Prostate gland (tissue), 2 donors: ENCODE data around the gene CACNG6. TPM values are rescaled to one million over a fixed set of nuclear protein-coding genes. Genes with fewer than 3 reads are reported as not detected.

Experiments
- DNase-seq: peaks from one replicate; pipeline ENCODE4 v3.0.0-alpha.2; 2019; ENCODE audit warnings: low spot score
- H3K27ac ChIP-seq, 2 donors: fragments of 200-600 bp; sonication (generic); 2 replicates each; pipeline ENCODE4 v1.5.1; 2017 to 2019
- H3K27me3 ChIP-seq: fragments of 200-600 bp; sonication (generic); replicated peaks from 2 replicates; pipeline ENCODE4 v1.5.1; 2019; ENCODE audit not compliant: insufficient read depth
- H3K36me3 ChIP-seq, 2 donors: fragments of 200-600 bp; sonication (generic); 1 replicate in 1 of 2; 2 replicates in 1 of 2; pipeline versions ENCODE4 v1.5.1 to v1.8.1; 2017 to 2019
- H3K4me1 ChIP-seq: fragments of 200-600 bp; sonication (generic); replicated peaks from 2 replicates; pipeline ENCODE4 v1.5.1; 2019
- H3K4me3 ChIP-seq, 2 donors: fragments of 200-600 bp; sonication (generic); 2 replicates each; pipeline ENCODE4 v1.5.1; 2017 to 2019
- H3K9me3 ChIP-seq: fragments of 200-600 bp; sonication (generic); 2 replicates; pipeline ENCODE4 v1.5.1; 2017
- POLR2A ChIP-seq: fragments of 450-650 bp; IDR thresholded peaks from one replicate; pipeline ENCODE4 v1.6.1; 2016; ENCODE audit warnings: antibody characterized with exemption, mild to moderate bottlenecking
- POLR2AphosphoS5 ChIP-seq: sonication (generic); formaldehyde crosslinking; IDR thresholded peaks from one replicate; pipeline ENCODE4 v1.6.1; 2017; ENCODE audit warnings: antibody characterized with exemption
- WGBS: methylation state at CpG from one replicate; pipeline ENCODE4 v1.1.5; 2018; 5-methylcytosine and 5-hydroxymethylcytosine counted together
- intact Hi-C: fragments of 100-400 bp; cut with DNase I; formaldehyde crosslinking; loops from one replicate; pipeline ENCODE4 v1.14.2; 2022
- total RNA-seq, 2 donors: library from RNA; depleted of rRNA; stranded (reverse); fragments of >200 nt; gene quantifications; one replicate each; pipeline ENCODE4 v1.1.0, GENCODE V29; 2016
- TF ChIP-seq, protein P1 (sequence below), 4 experiments: fragments of 200-600 bp in 2 of 4; fragments of 450-650 bp in 2 of 4; sonication (generic) in 2 of 4; IDR thresholded peaks; 1 replicate in 3 of 4; 2 replicates in 1 of 4; pipeline ENCODE4 v1.5.1; 2016 to 2019; ENCODE audit warnings: antibody characterized with exemption in 4 of 4, mild to moderate bottlenecking in 2 of 4, moderate library complexity in 2 of 4

Gene CACNG6
- total RNA-seq, 2 donors from 2014 or later: 2.3 TPM; not detected in 1

DNA sequence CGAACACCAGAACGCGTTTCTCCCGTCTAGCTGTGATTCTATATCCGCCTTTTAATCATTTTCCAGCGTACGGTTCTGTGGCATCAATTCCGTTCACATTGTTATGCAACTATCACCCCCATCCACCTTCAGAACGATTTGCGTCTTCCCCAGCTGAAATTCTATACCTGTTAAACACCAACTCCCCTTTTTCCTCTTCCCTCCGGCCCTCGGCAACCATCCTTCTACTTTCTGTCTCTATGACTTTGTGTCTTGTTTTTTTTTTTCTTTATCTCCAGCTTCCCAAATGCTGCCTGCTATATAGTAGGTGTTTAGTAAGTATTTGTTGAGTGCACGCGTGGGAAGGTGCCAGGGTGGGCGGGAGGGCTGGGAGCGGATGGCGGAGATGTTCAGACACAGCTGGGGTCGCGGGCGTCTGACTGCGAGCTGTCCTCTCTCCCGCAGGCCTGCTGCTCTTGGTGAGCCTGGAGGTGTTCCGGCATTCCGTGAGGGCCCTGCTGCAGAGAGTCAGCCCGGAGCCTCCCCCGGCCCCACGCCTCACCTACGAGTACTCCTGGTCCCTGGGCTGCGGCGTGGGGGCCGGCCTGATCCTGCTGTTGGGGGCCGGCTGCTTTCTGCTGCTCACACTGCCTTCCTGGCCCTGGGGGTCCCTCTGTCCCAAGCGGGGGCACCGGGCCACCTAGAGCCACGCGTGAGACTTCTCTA lies 20.2 kb downstream of the CACNG6 start:
- Histone ChIP-seq H3K27me3 (no peaks in the 10 kb centered on the region), H3K36me3 (no peaks in the 10 kb centered on the region), H3K27ac (no peak overlapping the region), H3K4me1 (no peaks in the 10 kb centered on the region), H3K4me3 (no peak overlapping the region), H3K9me3 (no peaks in the 10 kb centered on the region)
- TF ChIP-seq POLR2AphosphoS5 (no peak), POLR2A (no peak)
- TF ChIP-seq, protein P1, sequence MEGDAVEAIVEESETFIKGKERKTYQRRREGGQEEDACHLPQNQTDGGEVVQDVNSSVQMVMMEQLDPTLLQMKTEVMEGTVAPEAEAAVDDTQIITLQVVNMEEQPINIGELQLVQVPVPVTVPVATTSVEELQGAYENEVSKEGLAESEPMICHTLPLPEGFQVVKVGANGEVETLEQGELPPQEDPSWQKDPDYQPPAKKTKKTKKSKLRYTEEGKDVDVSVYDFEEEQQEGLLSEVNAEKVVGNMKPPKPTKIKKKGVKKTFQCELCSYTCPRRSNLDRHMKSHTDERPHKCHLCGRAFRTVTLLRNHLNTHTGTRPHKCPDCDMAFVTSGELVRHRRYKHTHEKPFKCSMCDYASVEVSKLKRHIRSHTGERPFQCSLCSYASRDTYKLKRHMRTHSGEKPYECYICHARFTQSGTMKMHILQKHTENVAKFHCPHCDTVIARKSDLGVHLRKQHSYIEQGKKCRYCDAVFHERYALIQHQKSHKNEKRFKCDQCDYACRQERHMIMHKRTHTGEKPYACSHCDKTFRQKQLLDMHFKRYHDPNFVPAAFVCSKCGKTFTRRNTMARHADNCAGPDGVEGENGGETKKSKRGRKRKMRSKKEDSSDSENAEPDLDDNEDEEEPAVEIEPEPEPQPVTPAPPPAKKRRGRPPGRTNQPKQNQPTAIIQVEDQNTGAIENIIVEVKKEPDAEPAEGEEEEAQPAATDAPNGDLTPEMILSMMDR (IDR thresholded peaks at IDR 0.05): no peak
- DNase-seq: no peak
- intact Hi-C loops: no loop called here
- 23% methylated on average over 36 of the region's 36 CpGs for WGBS

DNA sequence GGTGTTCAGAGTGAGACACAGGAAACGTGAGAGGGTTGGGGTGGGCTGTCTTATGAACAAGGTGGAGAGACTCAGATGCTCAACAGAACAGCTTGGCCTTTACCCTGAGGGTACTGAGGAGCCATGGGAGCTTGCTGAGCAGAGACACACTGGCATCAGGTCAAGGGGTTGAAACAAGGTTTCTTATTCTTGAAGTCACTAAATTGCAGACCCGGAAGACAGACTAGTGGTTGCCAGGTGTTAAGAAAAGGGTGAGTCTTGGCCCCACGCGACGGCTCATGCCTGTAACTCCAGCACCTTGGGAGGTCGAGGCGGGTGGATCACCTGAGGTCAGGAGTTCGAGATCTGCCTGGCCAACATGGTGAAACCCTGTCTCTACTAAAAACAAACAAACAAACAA lies 22.4 kb downstream of the CACNG6 start:
- intact Hi-C loops: no loop called here
- WGBS: 76% methylated on average over 8 of the region's 8 CpGs
- no peaks in the 10 kb centered on the region for H3K9me3 ChIP-seq
- H3K4me3 ChIP-seq: no peak overlapping the region
- TF ChIP-seq, protein P1 (IDR thresholded peaks at IDR 0.05): no peak
- TF ChIP-seq POLR2A: no peak
- no peak for TF ChIP-seq POLR2AphosphoS5
- H3K4me1 ChIP-seq: no peaks in the 10 kb centered on the region
- H3K36me3 ChIP-seq: no peaks in the 10 kb centered on the region
- no peaks in the 10 kb centered on the region for H3K27me3 ChIP-seq
- H3K27ac ChIP-seq: no peak overlapping the region
- no peak for DNase-seq

DNA sequence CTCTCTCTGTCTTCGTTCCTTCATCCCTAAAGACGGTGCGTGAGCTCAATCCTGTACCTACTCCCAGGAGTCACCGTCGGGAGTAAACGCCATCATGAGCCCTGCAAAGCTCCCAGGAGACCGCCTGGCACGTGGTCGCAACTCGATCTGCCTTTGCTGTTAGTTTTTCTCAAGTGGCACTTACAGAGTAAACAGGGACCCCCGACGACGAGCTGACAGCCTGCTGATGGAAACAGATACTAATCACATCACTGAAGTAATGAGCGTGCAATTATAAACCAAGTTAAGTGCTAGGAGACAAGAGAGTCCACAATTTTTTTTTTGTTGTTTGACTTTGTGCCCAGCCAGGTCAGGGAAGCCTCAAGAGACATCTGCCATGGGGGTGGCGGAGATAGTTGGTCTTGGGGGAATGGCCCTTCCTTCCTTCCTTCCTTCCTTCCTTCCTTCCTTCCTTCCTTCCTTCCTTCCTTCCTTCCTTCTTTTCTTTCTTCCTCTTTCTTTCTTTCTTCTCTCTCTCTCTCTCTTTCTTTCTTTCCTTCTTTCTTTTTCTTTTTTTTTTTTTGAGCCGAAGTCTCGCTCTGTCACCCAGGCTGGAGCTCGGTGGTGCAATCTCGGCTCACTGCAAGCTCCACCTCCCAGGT lies 23.6 kb downstream of the CACNG6 start:
- TF ChIP-seq, protein P1 (IDR thresholded peaks at IDR 0.05): no peak
- TF ChIP-seq POLR2AphosphoS5 (no peak), POLR2A (no peak)
- intact Hi-C loops: no loop called here
- H3K36me3 ChIP-seq: no peaks in the 10 kb centered on the region
- H3K9me3 ChIP-seq: no peaks in the 10 kb centered on the region
- no peak overlapping the region for H3K27ac ChIP-seq
- H3K27me3 ChIP-seq: no peaks in the 10 kb centered on the region
- H3K4me3 ChIP-seq: no peak overlapping the region
- WGBS: 35% methylated on average over 19 of the region's 19 CpGs
- H3K4me1 ChIP-seq: no peaks in the 10 kb centered on the region
- DNase-seq: no peak

DNA sequence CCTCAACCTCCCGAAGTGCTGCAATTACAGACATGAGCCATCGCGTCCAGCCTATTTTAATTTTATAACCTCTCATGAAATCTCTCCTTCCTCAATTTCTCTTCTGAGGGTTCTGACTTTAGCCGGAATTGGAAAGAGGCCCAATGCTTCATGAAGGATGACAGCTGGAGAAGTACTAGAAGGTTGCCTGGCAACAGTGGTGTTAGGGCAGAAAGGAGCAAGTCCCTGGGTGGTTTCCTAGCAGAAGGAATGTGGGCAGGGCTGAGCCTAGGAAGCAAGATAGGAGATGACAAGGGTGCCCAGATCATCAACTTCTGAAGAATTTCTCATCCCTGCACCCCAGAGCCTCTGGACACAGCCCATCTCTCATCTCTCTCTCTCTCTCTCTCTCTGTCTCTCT lies 25.8 kb downstream of the CACNG6 start:
- Histone ChIP-seq H3K36me3 (no peaks in the 10 kb centered on the region), H3K27ac (no peak overlapping the region), H3K4me3 (no peak overlapping the region), H3K27me3 (no peaks in the 10 kb centered on the region), H3K9me3 (no peaks in the 10 kb centered on the region), H3K4me1 (no peaks in the 10 kb centered on the region)
- WGBS: 83% methylated on average over 4 of the region's 4 CpGs
- DNase-seq: no peak
- intact Hi-C loops: no loop called here
- TF ChIP-seq POLR2A (no peak), POLR2AphosphoS5 (no peak)
- TF ChIP-seq, protein P1 (IDR thresholded peaks at IDR 0.05): no peak

DNA sequence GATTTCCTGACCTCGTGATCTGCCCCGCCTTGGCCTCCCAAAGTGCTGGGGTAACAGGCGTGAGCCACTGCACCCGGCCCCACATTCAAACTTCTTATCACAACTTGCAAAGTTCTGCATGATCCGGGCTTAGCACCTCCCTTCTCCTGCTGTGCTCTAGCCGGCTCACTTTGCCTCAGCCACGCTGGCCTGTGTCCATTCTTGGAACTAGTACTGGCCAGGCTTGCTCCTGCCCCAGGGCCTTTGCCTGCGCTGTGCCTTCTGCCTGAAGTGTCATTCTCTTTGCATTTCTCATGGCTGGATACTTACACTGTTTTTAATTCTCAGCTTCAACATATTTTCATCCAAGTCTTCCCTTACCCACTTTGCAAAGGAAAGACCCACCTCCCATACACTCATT lies 29.9 kb downstream of the CACNG6 start:
- H3K4me1 ChIP-seq: no peaks in the 10 kb centered on the region
- DNase-seq: no peak
- 91% methylated on average over 8 of the region's 8 CpGs for WGBS
- H3K27ac ChIP-seq: no peak overlapping the region
- intact Hi-C loops: loop anchor here (5.0 kb wide), 1 partner anchor 114 kb away; the partner anchor contains the start of gene CACNG7
- no peaks in the 10 kb centered on the region for H3K36me3 ChIP-seq
- no peaks in the 10 kb centered on the region for H3K9me3 ChIP-seq
- no peaks in the 10 kb centered on the region for H3K27me3 ChIP-seq
- H3K4me3 ChIP-seq: no peak overlapping the region
- TF ChIP-seq POLR2A (no peak), POLR2AphosphoS5 (no peak)
- TF ChIP-seq, protein P1 (IDR thresholded peaks at IDR 0.05): no peak
